Mononuclear cell (primary cell): ENCODE measurements around the gene EXOC8. TPM values are rescaled to one million over a fixed set of nuclear protein-coding genes. Genes with fewer than 3 reads are reported as not detected.
"Not testable (repeated sequence)": the region's sequence is repeated elsewhere in the genome, so short reads cannot be mapped to it uniquely, and the experiment has no call there.

Source experiments
- H3K27me3 ChIP-seq: 2 replicates; pipeline ENCODE4 v1.6.0; 2011; ENCODE audit warnings: low read length, control low read depth; ENCODE audit not compliant: insufficient read depth
- H3K4me1 ChIP-seq: 2 replicates; pipeline ENCODE4 v1.5.1; 2011; ENCODE audit warnings: mild to moderate bottlenecking, low read length, control low read depth; ENCODE audit not compliant: insufficient read depth
- H3K4me3 ChIP-seq: 2 replicates; pipeline ENCODE4 v1.5.1; 2011; ENCODE audit warnings: mild to moderate bottlenecking, low read length, moderate library complexity
- H3K9me3 ChIP-seq: 2 replicates; pipeline ENCODE4 v1.5.1; 2011; ENCODE audit warnings: low read depth, mild to moderate bottlenecking, control low read depth, low read length
- total RNA-seq: library from RNA; depleted of rRNA; stranded (reverse); fragments of >200 nt; gene quantifications from one replicate; pipeline ENCODE4 v1.2.3, GENCODE V29; 2012

The EXOC8 gene
- total RNA-seq, 1 donor: 49.6 TPM

DNA sequence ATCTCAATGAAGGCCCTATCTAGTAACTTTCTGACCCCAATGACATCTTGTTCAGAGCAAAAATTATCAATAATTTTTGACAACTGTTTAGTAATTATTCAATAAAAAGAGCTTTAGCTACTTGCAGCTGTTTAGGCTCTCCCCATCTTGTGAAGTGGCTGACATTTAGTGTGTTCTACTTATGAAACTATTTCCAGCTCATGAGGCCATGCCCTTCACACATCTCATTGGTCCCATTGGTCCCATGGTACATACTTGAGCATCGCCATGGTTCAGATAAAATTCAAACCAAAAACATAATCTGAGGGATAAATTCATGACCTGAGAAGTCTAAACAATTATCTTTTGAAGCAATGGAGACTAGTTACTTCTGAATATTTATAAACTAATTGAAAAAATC is 24.7 kb upstream of the EXOC8 start:
- H3K9me3 ChIP-seq: no peaks in the 10 kb centered on the region
- no peaks in the 10 kb centered on the region for H3K27me3 ChIP-seq
- H3K4me1 ChIP-seq: peaks cover 7% of the 10 kb centered on the region
- no peak overlapping the region for H3K4me3 ChIP-seq

- Histone ChIP-seq H3K4me1 (peaks cover 7% of the 10 kb centered on the region), H3K4me3 (no peak overlapping the region), H3K9me3 (no peaks in the 10 kb centered on the region), H3K27me3 (no peaks in the 10 kb centered on the region)
Observed at GRCh38 chr1:231359113-231359512, 21.5 kb upstream of the EXOC8 start.

- Histone ChIP-seq H3K4me3 (no peak overlapping the region), H3K27me3 (no peaks in the 10 kb centered on the region), H3K4me1 (peaks cover 7% of the 10 kb centered on the region), H3K9me3 (no peaks in the 10 kb centered on the region)
Observed at GRCh38 chr1:231357831-231358354, 20.2 kb upstream of the EXOC8 start.

DNA sequence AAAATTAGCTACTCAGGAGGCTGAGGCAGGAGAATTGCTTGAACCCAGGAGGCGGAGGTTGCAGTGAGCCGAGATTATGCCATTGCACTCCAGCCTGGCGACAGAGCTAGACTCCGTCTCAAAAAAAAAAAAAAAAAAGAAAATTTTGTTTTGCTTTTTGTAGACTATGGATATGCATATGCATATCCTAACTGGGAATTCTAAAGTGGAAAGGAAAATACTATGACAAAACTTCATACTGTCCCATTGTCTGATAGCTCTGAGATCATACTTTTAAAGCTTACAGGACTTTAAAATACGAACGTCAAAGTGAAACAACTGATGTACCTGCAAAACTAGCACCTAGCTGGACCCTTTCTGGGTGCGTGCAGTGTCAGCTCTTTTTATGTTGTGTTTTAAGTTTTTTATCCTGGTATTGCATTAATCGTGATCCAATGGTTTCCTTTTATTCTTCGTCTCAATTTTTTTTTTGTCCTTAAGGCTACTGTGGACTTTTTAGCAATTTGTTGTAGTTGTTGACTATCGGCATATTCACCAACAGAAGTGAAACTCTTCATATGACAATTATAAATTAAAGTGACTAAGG is 19.6 kb upstream of the EXOC8 start:
- Histone ChIP-seq H3K9me3 (no peaks in the 10 kb centered on the region), H3K4me3 (no peak overlapping the region)

GRCh38 chr1:231355171-231355570 is 17.5 kb upstream of the EXOC8 start:
- H3K4me3 ChIP-seq: no peak overlapping the region
- no peaks in the 10 kb centered on the region for H3K9me3 ChIP-seq
- no peaks in the 10 kb centered on the region for H3K27me3 ChIP-seq
- peaks cover 7% of the 10 kb centered on the region for H3K4me1 ChIP-seq

More for the DNA sequence above, 19.6 kb upstream of the EXOC8 start:
- H3K4me1 ChIP-seq: peaks cover 7% of the 10 kb centered on the region
- H3K27me3 ChIP-seq: no peaks in the 10 kb centered on the region

DNA sequence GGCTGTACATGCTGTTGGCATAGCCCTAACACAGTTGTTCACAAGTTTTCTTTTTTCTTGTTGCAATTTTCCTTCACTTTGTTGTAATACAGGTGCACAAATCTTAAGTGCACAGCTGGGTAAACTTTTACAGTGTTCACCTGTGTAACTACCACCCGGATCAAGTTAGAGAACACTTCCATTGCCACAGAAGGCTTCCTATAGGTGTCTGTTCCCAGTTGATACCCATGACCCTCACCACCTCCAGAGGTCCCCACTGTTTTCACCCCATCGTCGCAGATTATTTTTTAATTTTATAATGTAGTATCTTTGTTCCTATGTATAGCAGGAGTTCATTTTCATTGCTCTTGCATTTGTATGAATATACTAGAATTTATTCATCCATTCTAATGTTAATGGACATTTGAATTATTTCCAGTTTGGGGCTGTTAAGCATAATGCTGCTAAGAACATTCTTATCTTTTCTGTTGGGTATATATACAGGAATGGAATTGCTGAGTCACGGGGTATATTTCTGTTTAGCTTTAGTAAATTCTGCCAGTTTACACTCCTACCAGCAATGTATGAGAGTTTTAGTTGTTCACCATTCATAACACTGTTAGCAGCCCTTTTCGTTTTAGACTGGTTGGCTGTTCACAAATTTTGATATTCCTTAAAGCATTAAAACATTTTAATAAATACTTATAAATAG is 16.8 kb upstream of the EXOC8 start:
- Histone ChIP-seq H3K4me1 (peaks cover 7% of the 10 kb centered on the region), H3K27me3 (no peaks in the 10 kb centered on the region), H3K4me3 (no peak overlapping the region), H3K9me3 (no peaks in the 10 kb centered on the region)

DNA sequence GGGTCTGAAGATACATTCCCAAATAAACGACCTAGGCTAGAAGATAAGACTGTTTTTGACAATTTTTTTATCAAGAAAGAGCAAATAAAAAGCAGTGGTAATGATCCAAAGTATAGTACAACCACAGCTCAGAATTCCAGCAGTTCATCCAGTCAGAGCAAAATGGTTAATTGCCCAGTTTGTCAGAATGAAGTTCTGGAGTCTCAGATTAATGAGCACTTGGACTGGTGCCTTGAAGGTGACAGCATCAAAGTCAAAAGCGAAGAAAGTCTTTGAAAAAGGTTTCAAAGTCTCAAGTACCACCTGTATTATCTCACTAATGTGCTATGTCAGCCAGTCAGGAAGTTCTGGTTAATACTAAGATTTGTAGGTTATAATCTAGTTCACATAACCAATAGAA is 15.4 kb upstream of the EXOC8 start:
- peaks cover 2% of the 10 kb centered on the region for H3K4me1 ChIP-seq
- no peaks in the 10 kb centered on the region for H3K27me3 ChIP-seq
- H3K4me3 ChIP-seq: no peak overlapping the region
- no peaks in the 10 kb centered on the region for H3K9me3 ChIP-seq

- no peaks in the 10 kb centered on the region for H3K27me3 ChIP-seq
- no peaks in the 10 kb centered on the region for H3K9me3 ChIP-seq
- H3K4me3 ChIP-seq: no peak overlapping the region
- H3K4me1 ChIP-seq: no peaks in the 10 kb centered on the region
Observed at GRCh38 chr1:231351816-231352215, 14.2 kb upstream of the EXOC8 start.

DNA sequence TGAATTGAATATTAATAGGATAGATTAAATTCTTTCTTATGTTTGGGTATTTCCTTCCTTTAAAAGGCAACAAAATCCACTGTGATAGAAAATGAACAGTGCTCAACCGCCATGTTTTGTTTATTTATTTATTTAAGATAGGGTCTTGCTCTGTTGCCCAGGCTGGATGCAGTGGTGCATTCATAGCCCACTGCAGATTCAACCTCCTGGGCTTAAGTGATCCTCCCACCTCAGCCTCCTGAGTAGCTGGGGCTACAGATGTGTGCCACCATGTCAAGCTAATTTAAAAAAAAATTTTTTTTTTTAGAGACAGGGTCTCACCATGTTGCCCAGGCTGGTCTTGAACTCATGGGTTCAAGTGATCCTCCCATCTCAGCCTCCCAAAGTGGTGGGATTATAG is 11.2 kb upstream of the EXOC8 start:
- not testable (repeated sequence) for H3K9me3 ChIP-seq, H3K27me3 ChIP-seq, H3K4me1 ChIP-seq, H3K4me3 ChIP-seq

DNA sequence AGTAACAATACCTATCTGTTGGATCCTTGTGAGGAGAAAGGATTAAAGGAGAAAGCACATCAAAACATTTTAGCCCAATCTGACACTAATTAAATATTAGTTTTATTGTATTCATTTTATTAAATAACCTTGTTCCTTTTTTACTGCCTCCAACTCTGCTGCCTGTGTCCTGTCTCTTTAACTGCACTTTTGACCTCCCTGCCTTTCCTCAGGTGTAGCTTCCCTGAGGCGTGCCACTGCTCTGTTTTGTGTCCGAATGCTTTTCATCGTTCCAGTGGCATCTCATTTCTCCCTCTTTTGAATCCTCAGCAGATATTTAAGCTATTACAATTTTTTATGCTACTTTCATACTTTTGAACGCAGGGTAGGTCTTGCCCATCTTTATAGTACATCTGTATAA is 10.8 kb upstream of the EXOC8 start:
- Histone ChIP-seq H3K27me3 (no peaks in the 10 kb centered on the region), H3K4me3 (no peak overlapping the region), H3K4me1 (no peaks in the 10 kb centered on the region), H3K9me3 (no peaks in the 10 kb centered on the region)

DNA sequence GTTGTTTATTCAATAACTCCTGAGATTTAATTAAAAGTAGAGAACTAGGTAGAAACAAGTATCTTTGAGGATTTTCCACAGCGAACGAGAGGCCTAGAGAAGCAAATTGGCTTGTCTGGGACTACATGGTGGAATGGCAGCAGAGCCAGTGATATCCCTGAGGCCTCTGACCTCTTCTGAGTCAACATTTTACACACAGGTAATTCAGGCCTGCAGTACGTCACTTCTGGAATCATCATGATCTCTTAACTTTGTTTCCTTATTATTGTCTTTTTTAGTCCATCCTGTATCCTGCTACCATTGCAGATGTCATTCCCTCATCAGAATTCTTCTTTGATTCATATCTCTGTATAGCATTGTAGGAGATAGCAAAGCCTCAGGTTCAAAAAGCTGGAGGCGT is 10.3 kb upstream of the EXOC8 start:
- Histone ChIP-seq H3K4me3 (no peak overlapping the region), H3K9me3 (no peaks in the 10 kb centered on the region), H3K4me1 (no peaks in the 10 kb centered on the region), H3K27me3 (no peaks in the 10 kb centered on the region)

GRCh38 chr1:231340328-231341013 is 2.8 kb upstream of the EXOC8 start:
- peaks cover 31% of the 10 kb centered on the region for H3K4me1 ChIP-seq

GRCh38 chr1:231338270-231339128 is 847 bp upstream of the EXOC8 start, which contains the start of gene SPRTN:
Gene SPRTN (plus strand): TSS chr1:231338293. CDS start chr1:231338384, 91 bp downstream.
- Histone ChIP-seq H3K9me3 (no peaks in the 10 kb centered on the region), H3K4me1 (peaks cover 49% of the 10 kb centered on the region), H3K27me3 (no peaks in the 10 kb centered on the region), H3K4me3 (peak within 1 kb of the TSS; percentile 94)

More at GRCh38 chr1:231340328-231341013, 2.8 kb upstream of the EXOC8 start:
- Histone ChIP-seq H3K9me3 (no peaks in the 10 kb centered on the region), H3K4me3 (no peak overlapping the region), H3K27me3 (no peaks in the 10 kb centered on the region)

DNA sequence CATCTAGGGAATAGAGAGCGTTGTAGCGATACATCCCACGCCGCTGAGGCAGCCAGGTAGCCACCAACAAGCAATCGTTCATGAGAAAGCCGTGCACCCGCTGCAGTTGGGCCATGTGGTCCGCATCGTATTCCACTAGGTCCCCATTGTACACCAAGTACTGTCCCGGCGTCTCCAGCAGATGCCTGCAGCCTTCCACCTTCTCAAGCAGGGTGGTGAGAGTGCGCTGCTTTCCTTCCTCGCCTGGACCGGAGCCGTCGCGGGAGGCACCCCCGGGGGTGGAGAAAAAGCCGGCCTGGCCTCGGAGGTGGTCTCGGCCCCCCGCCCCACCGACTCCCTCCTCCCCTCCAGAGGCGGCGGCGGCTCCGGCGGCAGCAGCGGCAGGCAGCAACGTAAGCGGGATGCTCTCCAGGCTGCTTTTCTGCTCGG is 595 bp downstream of the EXOC8 start:
- Histone ChIP-seq H3K4me1 (peaks cover 49% of the 10 kb centered on the region), H3K4me3 (peak overlapping the region; percentile 94), H3K9me3 (no peaks in the 10 kb centered on the region), H3K27me3 (no peaks in the 10 kb centered on the region)
